ENCODE measurements around the gene SCUBE1. TPM values are rescaled to one million over a fixed set of nuclear protein-coding genes. Genes with fewer than 3 reads are reported as not detected.
A peak's percentile ranks its signal among the peaks of the same experiment; 100 is the strongest.

Gene SCUBE1
- total and polyA plus RNA-seq, 7 experiments from 2014 or later = 0.11 to 0.27 (median 0.19) TPM; not detected in 4

DNA sequence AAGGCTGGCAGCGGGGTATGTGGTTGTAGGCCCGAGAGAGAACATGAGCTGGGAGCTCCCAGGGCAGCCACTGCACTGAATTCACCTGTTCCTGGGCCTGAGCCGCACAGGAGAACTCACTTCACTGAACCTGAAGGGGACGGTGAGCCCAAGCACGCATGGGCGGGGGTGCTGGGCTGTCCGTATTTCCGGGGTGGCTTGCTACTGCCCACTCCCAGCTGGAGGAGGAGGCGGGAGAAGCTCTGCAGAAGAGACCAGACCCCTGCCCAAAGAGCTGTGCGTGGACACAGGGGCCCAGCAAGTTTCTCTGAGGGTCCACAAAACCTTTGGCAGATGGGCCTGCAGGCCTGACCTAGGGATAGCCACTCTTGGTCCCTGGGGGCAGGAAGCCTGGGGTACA, 161.1 kb downstream of the SCUBE1 start:
- Mint-ChIP-seq H3K4me1 (peaks cover 5 to 23% (median 17%) of the 10 kb centered on the region in 7 donors), H3K36me3 (peaks cover 0 to 22% (median 4%) of the 10 kb centered on the region in 5 donors), H3K4me3 (no peak overlapping the region), H3K27ac (no peak overlapping the region), H3K9me3 (peaks cover 0 to 1% (median 0%) of the 10 kb centered on the region in 11 donors), H3K27me3 (no peaks in the 10 kb centered on the region)
- H3K27me3 ChIP-seq (ENCODE audit: control insufficient read depth in 2 of 2, insufficient read depth in 2 of 2, low read length in 2 of 2) = no peaks in the 10 kb centered on the region
- no peak overlapping the region for H3K4me3 ChIP-seq (ENCODE audit: low read length)
- ATAC-seq = no peak
- no peak overlapping the region for H3K27ac ChIP-seq (ENCODE audit: low read depth, low read length)
- no peaks in the 10 kb centered on the region for H3K9me3 ChIP-seq (ENCODE audit: control insufficient read depth in 2 of 3, low read length in 3 of 3)
- no peak for DNase-seq
- CTCF ChIA-PET = interaction anchor here (0.6 kb wide), 1 partner anchor 560 kb away, joined by 3 read pairs; no protein-coding TSS in a partner anchor
- peaks cover 0 to 35% (median 3%) of the 10 kb centered on the region in 3 experiments for H3K36me3 ChIP-seq (ENCODE audit: control insufficient read depth in 2 of 3, insufficient read depth in 3 of 3, low read length in 3 of 3)
- intact Hi-C loops (cut with micrococcal nuclease) = loop anchor here in 1 of 2 donors (10.0 kb wide), 1 partner anchor 83 kb away; no protein-coding TSS in a partner anchor
- POLR2A ChIA-PET = no interaction called here
- peaks cover 10 to 12% of the 10 kb centered on the region in 2 donors for H3K4me1 ChIP-seq (ENCODE audit: control insufficient read depth in 2 of 2, insufficient read depth in 2 of 2, low read length in 2 of 2)

DNA sequence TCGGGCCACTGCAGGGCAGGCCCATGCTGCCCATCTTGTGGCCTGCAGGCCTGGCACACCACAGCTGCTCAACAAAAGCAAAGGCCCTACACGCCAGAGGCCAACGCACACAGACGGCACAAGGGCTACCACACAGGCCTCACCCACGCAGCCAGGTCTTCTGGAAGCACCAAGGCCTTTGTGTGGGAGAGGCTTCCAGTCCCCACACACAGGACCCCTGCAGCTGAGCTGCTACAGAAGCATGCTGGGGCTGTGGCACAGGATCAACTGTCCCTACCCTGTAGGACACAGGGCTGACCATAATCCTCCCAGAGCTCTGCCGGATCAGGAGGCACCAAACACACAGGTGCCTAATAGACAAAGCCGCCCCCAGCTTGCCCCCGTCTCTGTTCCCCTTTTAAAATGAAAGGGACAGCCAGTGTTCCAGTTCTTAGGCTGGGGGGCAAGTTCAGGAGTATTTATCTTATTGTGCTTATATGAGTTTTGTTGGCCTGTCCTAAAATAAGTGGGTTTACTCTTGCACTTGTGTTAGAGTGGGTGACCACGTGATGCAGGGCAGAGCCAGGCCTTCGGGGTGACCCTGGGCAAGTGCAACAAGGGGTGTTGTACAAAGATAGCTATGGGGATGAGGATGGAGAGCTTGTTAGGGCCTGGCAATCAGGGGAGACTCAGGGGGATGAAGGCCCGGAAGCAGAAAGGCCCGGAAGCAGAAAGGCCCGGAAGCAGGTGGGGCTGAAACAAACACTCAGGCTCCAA, 161.7 kb downstream of the SCUBE1 start:
- Mint-ChIP-seq H3K4me3 (no peak overlapping the region), H3K9me3 (peaks cover 0 to 1% (median 0%) of the 10 kb centered on the region in 11 donors), H3K4me1 (peaks cover 5 to 23% (median 17%) of the 10 kb centered on the region in 7 donors), H3K36me3 (peaks cover 0 to 22% (median 4%) of the 10 kb centered on the region in 5 donors), H3K27me3 (no peaks in the 10 kb centered on the region), H3K27ac (peak overlapping the region in 1 of 9 donors; percentile 2)
- peaks cover 10 to 12% of the 10 kb centered on the region in 2 donors for H3K4me1 ChIP-seq (ENCODE audit: control insufficient read depth in 2 of 2, insufficient read depth in 2 of 2, low read length in 2 of 2)
- H3K36me3 ChIP-seq (ENCODE audit: control insufficient read depth in 2 of 3, insufficient read depth in 3 of 3, low read length in 3 of 3) = peaks cover 0 to 35% (median 3%) of the 10 kb centered on the region in 3 experiments
- POLR2A ChIA-PET = no interaction called here
- no peak overlapping the region for H3K27ac ChIP-seq (ENCODE audit: low read depth, low read length)
- no peak for ATAC-seq
- no peak overlapping the region for H3K4me3 ChIP-seq (ENCODE audit: low read length)
- CTCF ChIA-PET = interaction anchor here (0.6 kb wide), 1 partner anchor 560 kb away, joined by 3 read pairs; no protein-coding TSS in a partner anchor
- DNase-seq = no peak
- intact Hi-C loops (cut with micrococcal nuclease) = loop anchor here in 1 of 2 donors (10.0 kb wide), 1 partner anchor 83 kb away; no protein-coding TSS in a partner anchor
- no peaks in the 10 kb centered on the region for H3K27me3 ChIP-seq (ENCODE audit: control insufficient read depth in 2 of 2, insufficient read depth in 2 of 2, low read length in 2 of 2)
- H3K9me3 ChIP-seq (ENCODE audit: control insufficient read depth in 2 of 3, low read length in 3 of 3) = no peaks in the 10 kb centered on the region

- no peak overlapping the region for H3K27ac ChIP-seq (ENCODE audit: low read depth, low read length)
- H3K4me1 ChIP-seq (ENCODE audit: control insufficient read depth in 2 of 2, insufficient read depth in 2 of 2, low read length in 2 of 2) = peaks cover 3 to 6% of the 10 kb centered on the region in 2 donors
- Mint-ChIP-seq H3K4me3 (no peak overlapping the region), H3K36me3 (peaks cover 0 to 22% (median 4%) of the 10 kb centered on the region in 5 donors), H3K4me1 (peaks cover 5 to 22% (median 15%) of the 10 kb centered on the region in 7 donors), H3K27ac (no peak overlapping the region), H3K27me3 (no peaks in the 10 kb centered on the region), H3K9me3 (peaks cover 0 to 1% (median 0%) of the 10 kb centered on the region in 11 donors)
- no peaks in the 10 kb centered on the region for H3K27me3 ChIP-seq (ENCODE audit: control insufficient read depth in 2 of 2, insufficient read depth in 2 of 2, low read length in 2 of 2)
- intact Hi-C loops (cut with micrococcal nuclease) = loop anchor here in 1 of 2 donors (10.0 kb wide), 1 partner anchor 84 kb away; no protein-coding TSS in a partner anchor
- no peak overlapping the region for H3K4me3 ChIP-seq (ENCODE audit: low read length)
- H3K36me3 ChIP-seq (ENCODE audit: control insufficient read depth in 2 of 3, insufficient read depth in 3 of 3, low read length in 3 of 3) = peaks cover 0 to 35% (median 3%) of the 10 kb centered on the region in 3 experiments
- ATAC-seq (no peak), DNase-seq (no peak)
- ChIA-PET CTCF (no interaction called here), POLR2A (interaction anchor here (1.0 kb wide), 1 partner anchor 22 kb away, joined by 3 read pairs; no protein-coding TSS in a partner anchor)
- H3K9me3 ChIP-seq (ENCODE audit: control insufficient read depth in 2 of 3, low read length in 3 of 3) = no peaks in the 10 kb centered on the region
These were observed 162.5 kb downstream of the SCUBE1 start for GRCh38 chr22:43180670-43181069.

DNA sequence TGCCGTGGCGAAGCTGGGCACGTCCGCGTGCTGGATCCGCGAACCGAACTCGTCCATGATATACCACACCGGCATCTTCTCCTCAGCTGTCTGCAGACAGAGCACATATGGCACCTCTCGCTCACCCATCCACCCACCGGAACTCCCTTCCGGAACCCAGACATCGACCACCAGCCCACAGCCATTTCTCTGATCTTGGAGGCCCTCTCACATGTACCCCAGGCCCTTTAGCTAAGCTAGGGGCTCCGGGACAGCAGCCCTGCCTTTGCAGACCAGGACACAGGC, 163.3 kb downstream of the SCUBE1 start:
- Histone ChIP-seq H3K27me3 (ENCODE audit: control insufficient read depth in 2 of 2, insufficient read depth in 2 of 2, low read length in 2 of 2) (no peaks in the 10 kb centered on the region), H3K4me1 (ENCODE audit: control insufficient read depth in 2 of 2, insufficient read depth in 2 of 2, low read length in 2 of 2) (peaks cover 0 to 6% of the 10 kb centered on the region in 2 donors), H3K9me3 (ENCODE audit: control insufficient read depth in 2 of 3, low read length in 3 of 3) (no peaks in the 10 kb centered on the region), H3K36me3 (ENCODE audit: control insufficient read depth in 2 of 3, insufficient read depth in 3 of 3, low read length in 3 of 3) (peaks cover 0 to 41% (median 3%) of the 10 kb centered on the region in 3 experiments), H3K4me3 (ENCODE audit: low read length) (no peak overlapping the region), H3K27ac (ENCODE audit: low read depth, low read length) (no peak overlapping the region)
- DNase-seq (no peak), ATAC-seq (no peak)
- no peaks in the 10 kb centered on the region for H3K27me3 Mint-ChIP-seq
- CTCF ChIA-PET = no interaction called here
- no peak overlapping the region for H3K27ac Mint-ChIP-seq
- POLR2A ChIA-PET = no interaction called here
- H3K4me1 Mint-ChIP-seq = peaks cover 5 to 17% (median 9%) of the 10 kb centered on the region in 7 donors
- peaks cover 0 to 1% (median 0%) of the 10 kb centered on the region in 11 donors for H3K9me3 Mint-ChIP-seq
- intact Hi-C loops (cut with micrococcal nuclease) = loop anchor here in 1 of 2 donors (10.0 kb wide), 1 partner anchor 85 kb away; no protein-coding TSS in a partner anchor
- no peak overlapping the region for H3K4me3 Mint-ChIP-seq
- peaks cover 0 to 22% (median 4%) of the 10 kb centered on the region in 5 donors for H3K36me3 Mint-ChIP-seq

- Mint-ChIP-seq H3K27me3 (no peaks in the 10 kb centered on the region), H3K9me3 (peaks cover 0 to 1% (median 0%) of the 10 kb centered on the region in 11 donors), H3K36me3 (peaks cover 0 to 22% (median 4%) of the 10 kb centered on the region in 5 donors), H3K27ac (no peak overlapping the region), H3K4me1 (peaks cover 3 to 15% (median 4%) of the 10 kb centered on the region in 7 donors), H3K4me3 (no peak overlapping the region)
- no peak for ATAC-seq
- H3K4me3 ChIP-seq (ENCODE audit: low read length) = no peak overlapping the region
- ChIA-PET CTCF (no interaction called here), POLR2A (no interaction called here)
- H3K36me3 ChIP-seq (ENCODE audit: control insufficient read depth in 2 of 3, insufficient read depth in 3 of 3, low read length in 3 of 3) = peaks cover 0 to 46% (median 3%) of the 10 kb centered on the region in 3 experiments
- intact Hi-C loops (cut with micrococcal nuclease) = no loop called here
- H3K27ac ChIP-seq (ENCODE audit: low read depth, low read length) = no peak overlapping the region
- no peaks in the 10 kb centered on the region for H3K9me3 ChIP-seq (ENCODE audit: control insufficient read depth in 2 of 3, low read length in 3 of 3)
- peaks cover 0 to 2% of the 10 kb centered on the region in 2 donors for H3K4me1 ChIP-seq (ENCODE audit: control insufficient read depth in 2 of 2, insufficient read depth in 2 of 2, low read length in 2 of 2)
- no peak for DNase-seq
- no peaks in the 10 kb centered on the region for H3K27me3 ChIP-seq (ENCODE audit: control insufficient read depth in 2 of 2, insufficient read depth in 2 of 2, low read length in 2 of 2)
These were observed 163.8 kb downstream of the SCUBE1 start for GRCh38 chr22:43179146-43179910.

DNA sequence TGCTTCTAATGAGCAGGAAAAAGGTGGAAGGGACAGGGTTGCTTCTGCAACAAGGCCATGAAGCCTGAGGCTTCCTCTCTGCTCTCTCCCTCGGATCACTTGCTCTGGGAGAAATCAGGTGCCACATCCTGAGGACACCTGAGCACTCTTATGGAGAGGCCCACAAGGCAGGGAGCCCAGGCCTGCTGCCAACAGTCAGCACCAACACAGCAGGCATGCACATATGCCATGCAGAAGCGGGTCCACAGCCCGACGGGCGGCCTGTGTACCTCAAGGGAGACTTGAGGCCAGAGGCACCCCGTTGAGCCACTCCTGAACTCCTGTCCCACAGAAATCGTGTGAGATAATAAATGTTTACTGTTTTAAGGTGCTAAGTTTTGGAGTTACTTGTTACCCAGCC, 165.7 kb downstream of the SCUBE1 start:
- H3K27me3 Mint-ChIP-seq = no peaks in the 10 kb centered on the region
- H3K9me3 Mint-ChIP-seq = no peaks in the 10 kb centered on the region
- Histone ChIP-seq H3K4me3 (ENCODE audit: low read length) (no peak overlapping the region), H3K9me3 (ENCODE audit: control insufficient read depth in 2 of 3, low read length in 3 of 3) (no peaks in the 10 kb centered on the region), H3K36me3 (ENCODE audit: control insufficient read depth in 2 of 3, insufficient read depth in 3 of 3, low read length in 3 of 3) (peaks cover 0 to 59% (median 3%) of the 10 kb centered on the region in 3 experiments), H3K4me1 (ENCODE audit: control insufficient read depth in 2 of 2, insufficient read depth in 2 of 2, low read length in 2 of 2) (no peaks in the 10 kb centered on the region), H3K27me3 (ENCODE audit: control insufficient read depth in 2 of 2, insufficient read depth in 2 of 2, low read length in 2 of 2) (no peaks in the 10 kb centered on the region), H3K27ac (ENCODE audit: low read depth, low read length) (no peak overlapping the region)
- H3K4me1 Mint-ChIP-seq = peaks cover 0 to 6% (median 0%) of the 10 kb centered on the region in 7 donors
- no peak overlapping the region for H3K27ac Mint-ChIP-seq
- H3K36me3 Mint-ChIP-seq = peaks cover 3 to 26% (median 6%) of the 10 kb centered on the region in 5 donors
- POLR2A ChIA-PET = no interaction called here
- no peak for ATAC-seq
- CTCF ChIA-PET = no interaction called here
- intact Hi-C loops (cut with micrococcal nuclease) = no loop called here
- no peak for DNase-seq
- no peak overlapping the region for H3K4me3 Mint-ChIP-seq

Data from naive thymus-derived CD4-positive, alpha-beta T cell (primary cell).